ENCODE results near the gene SLC37A1. TPM values are rescaled to one million over a fixed set of nuclear protein-coding genes. Genes with fewer than 3 reads are reported as not detected.
A peak's percentile ranks its signal among the peaks of the same experiment; 100 is the strongest.

The SLC37A1 gene
- total RNA-seq, 2 experiments from 2014 or later = 18.2 to 19.3 TPM

DNA sequence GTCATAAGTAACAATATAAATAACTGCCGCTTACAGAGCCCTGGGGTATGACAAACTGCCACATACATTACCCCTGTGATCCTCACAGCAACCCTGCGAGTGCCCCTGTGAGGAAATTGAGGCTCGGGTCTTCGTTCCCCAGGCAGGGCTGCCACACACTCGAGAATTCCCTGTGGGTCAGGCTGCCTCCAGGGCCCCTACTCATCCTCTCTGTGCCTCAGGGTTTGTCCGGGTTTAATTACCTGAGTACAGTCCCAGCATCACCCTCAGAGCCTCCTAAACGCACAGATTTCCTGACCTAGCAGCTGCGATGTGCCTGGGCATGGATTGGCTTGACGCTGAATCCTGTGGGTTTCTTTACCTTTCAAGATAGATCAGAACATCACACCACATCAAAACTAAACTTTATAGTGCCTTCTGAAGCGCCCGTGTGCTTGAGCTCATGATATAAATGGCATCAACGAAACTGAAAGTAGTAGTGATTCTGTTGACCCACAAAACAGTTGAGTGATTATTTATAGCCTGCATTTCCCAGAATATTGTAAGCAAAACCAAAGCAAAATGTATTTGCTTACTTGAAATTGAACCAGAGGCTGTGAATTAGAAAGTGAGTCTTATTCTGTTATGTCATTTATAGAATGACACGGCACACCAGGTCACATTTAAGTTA, 14.0 kb downstream of the SLC37A1 start:
- POLR2A ChIA-PET = interaction anchor here (0.7 to 2.2 kb wide), 8 partner anchors 14 to 329 kb away, joined by 3 to 13 read pairs (median 4); partner anchors contain the start of genes SLC37A1 and UBASH3A
- DNase-seq (peak; percentile 78), ATAC-seq (peak; percentile 91)
- Mint-ChIP-seq H3K4me1 (peaks cover 60% of the 10 kb centered on the region), H3K4me3 (peak overlapping the region; percentile 47), H3K36me3 (ENCODE audit: low read depth) (peaks cover 45% of the 10 kb centered on the region), H3K27ac (peak overlapping the region; percentile 86), H3K9me3 (ENCODE audit: low read depth) (no peaks in the 10 kb centered on the region), H3K27me3 (no peaks in the 10 kb centered on the region)
- intact Hi-C loops (cut with DNase I, micrococcal nuclease) = loop anchor here (1.0 to 10.0 kb wide), 13 partner anchors 13 to 525 kb away; partner anchors contain the start of gene RSPH1 (in 1 of the 2)
- CTCF ChIA-PET = interaction anchor here (0.7 to 1.6 kb wide), 12 partner anchors 9 to 522 kb away, joined by 3 to 4 read pairs (median 3); no protein-coding TSS in a partner anchor

DNA sequence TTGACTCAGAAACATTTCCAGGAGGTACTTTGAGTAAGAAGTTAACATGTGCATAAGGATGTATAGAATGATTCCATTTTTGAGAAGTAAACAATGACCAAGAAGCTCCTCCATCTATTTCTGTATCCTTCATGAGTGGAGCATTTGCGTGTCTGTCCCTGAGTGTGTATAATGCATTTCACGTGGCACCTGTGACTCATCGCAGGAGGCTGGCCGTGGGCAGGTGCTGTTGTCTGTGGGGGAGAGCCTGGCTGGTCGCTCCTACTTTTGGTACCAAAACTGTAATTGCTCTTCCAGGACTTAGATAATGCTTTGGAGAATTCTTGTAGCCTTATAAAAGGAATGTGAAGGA, 16.5 kb downstream of the SLC37A1 start:
- H3K9me3 Mint-ChIP-seq (ENCODE audit: low read depth) = no peaks in the 10 kb centered on the region
- ChIA-PET CTCF (no interaction called here), POLR2A (no interaction called here)
- H3K27me3 Mint-ChIP-seq = no peaks in the 10 kb centered on the region
- intact Hi-C loops (cut with DNase I, micrococcal nuclease) = no loop called here
- H3K4me1 Mint-ChIP-seq = peaks cover 60% of the 10 kb centered on the region
- H3K36me3 Mint-ChIP-seq (ENCODE audit: low read depth) = peaks cover 39% of the 10 kb centered on the region
- H3K4me3 Mint-ChIP-seq = no peak overlapping the region
- H3K27ac Mint-ChIP-seq = no peak overlapping the region
- ATAC-seq (no peak), DNase-seq (peak; percentile 50)

DNA sequence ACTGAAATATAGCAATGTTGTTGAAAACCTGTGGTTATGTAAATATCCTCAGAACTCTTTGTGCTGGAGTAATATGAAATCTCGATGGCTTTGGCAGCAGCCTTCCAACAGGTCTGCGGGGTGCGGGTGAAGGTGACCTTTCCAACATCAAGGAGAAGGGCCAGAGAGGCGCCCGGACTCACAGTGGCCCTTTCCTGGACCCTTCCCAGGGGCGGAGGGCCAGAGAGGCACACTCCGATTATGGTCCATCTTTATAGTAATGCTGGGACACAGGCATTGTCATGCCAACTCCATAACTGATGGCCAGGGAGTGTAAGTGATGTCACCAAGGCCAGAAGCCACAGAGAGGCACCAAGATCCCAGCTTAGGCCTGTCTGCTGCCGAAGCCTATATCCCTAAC, 18.1 kb downstream of the SLC37A1 start:
- no peak overlapping the region for H3K27ac Mint-ChIP-seq
- DNase-seq (no peak), ATAC-seq (no peak)
- H3K27me3 Mint-ChIP-seq = no peaks in the 10 kb centered on the region
- peaks cover 43% of the 10 kb centered on the region for H3K4me1 Mint-ChIP-seq
- H3K9me3 Mint-ChIP-seq (ENCODE audit: low read depth) = no peaks in the 10 kb centered on the region
- intact Hi-C loops (cut with DNase I, micrococcal nuclease) = no loop called here
- H3K36me3 Mint-ChIP-seq (ENCODE audit: low read depth) = peaks cover 34% of the 10 kb centered on the region
- CTCF ChIA-PET = no interaction called here
- POLR2A ChIA-PET = no interaction called here
- H3K4me3 Mint-ChIP-seq = no peak overlapping the region

DNA sequence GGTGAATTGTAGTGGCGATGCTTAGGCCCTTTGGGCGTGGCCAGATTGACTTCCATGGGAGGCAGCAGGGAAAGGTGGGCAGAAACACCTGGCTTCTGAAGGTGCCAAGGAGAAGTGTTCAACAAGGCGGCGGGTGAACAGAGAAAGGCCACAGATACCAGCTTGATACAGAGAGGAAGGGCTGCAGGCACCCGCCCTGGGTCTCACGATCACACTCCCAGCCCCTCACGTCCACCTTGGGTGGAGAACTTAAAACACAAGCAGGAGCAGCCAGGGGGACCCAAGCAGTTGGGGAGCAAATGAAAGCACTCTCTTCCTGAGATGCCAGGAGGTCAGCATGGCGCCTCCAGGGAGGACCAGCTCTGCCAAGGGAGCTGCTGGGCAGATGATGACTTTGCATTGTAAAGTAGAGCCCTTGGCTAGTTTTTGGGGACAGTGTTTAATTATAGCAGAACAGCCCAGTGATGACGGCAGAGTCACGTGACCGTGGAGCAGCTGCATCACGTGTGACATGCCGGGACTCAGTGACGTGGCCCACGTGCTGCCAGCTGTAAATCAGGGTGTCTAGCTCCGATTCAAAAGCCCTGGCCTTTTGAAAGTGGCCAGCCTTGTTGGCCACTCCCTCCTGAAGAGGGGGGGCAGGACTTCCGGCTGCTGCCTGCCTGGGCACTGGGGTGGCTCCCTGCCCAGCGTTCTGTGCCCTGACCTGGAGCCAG, 19.0 kb downstream of the SLC37A1 start:
- H3K27me3 Mint-ChIP-seq = no peaks in the 10 kb centered on the region
- intact Hi-C loops (cut with DNase I, micrococcal nuclease) = no loop called here
- ATAC-seq = no peak
- peaks cover 29% of the 10 kb centered on the region for H3K36me3 Mint-ChIP-seq (ENCODE audit: low read depth)
- H3K27ac Mint-ChIP-seq = peak overlapping the region; percentile 47
- peaks cover 35% of the 10 kb centered on the region for H3K4me1 Mint-ChIP-seq
- ChIA-PET CTCF (interaction anchor here (0.6 kb wide), 2 partner anchors 82 to 139 kb away, joined by 3 read pairs; no protein-coding TSS in a partner anchor), POLR2A (no interaction called here)
- no peak overlapping the region for H3K4me3 Mint-ChIP-seq
- H3K9me3 Mint-ChIP-seq (ENCODE audit: low read depth) = no peaks in the 10 kb centered on the region
- no peak for DNase-seq

DNA sequence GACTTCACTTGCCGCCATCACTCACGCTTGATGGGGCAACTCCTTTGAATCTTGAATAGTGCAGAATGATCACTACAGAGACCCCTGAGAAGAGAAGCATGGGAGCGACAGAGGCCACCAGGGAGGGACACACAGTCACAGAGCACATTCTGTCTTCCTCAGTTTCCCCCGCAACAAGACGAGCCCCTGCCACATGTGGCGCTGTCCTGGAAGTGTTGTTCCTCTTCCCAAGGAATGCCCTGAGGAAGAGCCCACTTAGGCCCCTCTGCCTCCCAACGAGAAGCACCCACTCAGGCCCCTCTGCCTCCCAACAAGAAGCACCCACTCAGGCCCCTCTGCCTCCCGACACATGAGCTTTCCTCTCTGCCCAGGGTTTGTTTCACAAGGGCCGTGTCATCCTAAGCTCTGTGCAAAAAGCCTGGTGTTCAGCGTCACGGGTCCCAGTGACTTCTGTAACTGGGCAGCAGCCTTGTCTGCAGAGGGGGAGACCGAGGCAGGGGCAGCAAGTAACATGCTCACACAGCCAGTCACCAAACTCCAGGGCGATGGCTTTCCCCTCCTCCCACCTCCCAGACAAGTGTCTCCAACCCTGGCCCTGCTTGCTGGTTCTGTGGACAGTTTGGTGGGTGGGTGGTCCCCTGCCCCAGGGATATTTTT, 19.8 kb downstream of the SLC37A1 start:
- ATAC-seq = no peak
- ChIA-PET POLR2A (no interaction called here), CTCF (interaction anchor here (0.6 to 0.9 kb wide), 2 partner anchors 140 to 146 kb away, joined by 3 to 5 read pairs; no protein-coding TSS in a partner anchor)
- Mint-ChIP-seq H3K4me3 (no peak overlapping the region), H3K4me1 (peaks cover 28% of the 10 kb centered on the region), H3K36me3 (ENCODE audit: low read depth) (peaks cover 27% of the 10 kb centered on the region), H3K9me3 (ENCODE audit: low read depth) (no peaks in the 10 kb centered on the region), H3K27me3 (no peaks in the 10 kb centered on the region), H3K27ac (no peak overlapping the region)
- no peak for DNase-seq
- intact Hi-C loops (cut with DNase I, micrococcal nuclease) = no loop called here

DNA sequence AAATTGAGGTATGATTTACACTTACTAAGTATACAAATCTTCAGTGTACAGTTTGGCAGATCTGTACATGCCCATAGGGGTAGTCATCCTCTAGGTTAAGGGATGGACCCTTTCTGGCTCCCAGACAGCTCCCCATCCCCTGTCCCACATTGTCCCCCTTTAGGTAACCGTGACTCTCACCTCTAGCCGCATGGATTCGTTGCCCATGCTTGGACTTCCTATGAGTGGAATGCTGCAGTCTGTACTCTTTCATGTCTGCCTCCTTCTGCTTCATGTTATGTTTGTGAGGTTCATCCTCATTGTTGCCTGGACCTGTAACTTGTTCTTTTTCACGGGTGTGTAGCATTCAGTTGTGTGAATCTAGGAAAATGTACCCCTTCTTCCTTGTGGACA, 20.3 kb downstream of the SLC37A1 start:
- no peak for DNase-seq
- intact Hi-C loops (cut with DNase I, micrococcal nuclease) = no loop called here
- no peak for ATAC-seq
- H3K27me3 Mint-ChIP-seq = no peaks in the 10 kb centered on the region
- H3K36me3 Mint-ChIP-seq (ENCODE audit: low read depth) = peaks cover 27% of the 10 kb centered on the region
- no peaks in the 10 kb centered on the region for H3K9me3 Mint-ChIP-seq (ENCODE audit: low read depth)
- H3K27ac Mint-ChIP-seq = peak overlapping the region; percentile 7
- peak overlapping the region; percentile 27 for H3K4me3 Mint-ChIP-seq
- POLR2A ChIA-PET = no interaction called here
- peaks cover 28% of the 10 kb centered on the region for H3K4me1 Mint-ChIP-seq
- CTCF ChIA-PET = interaction anchor here (0.9 kb wide), 1 partner anchor 145 kb away, joined by 5 read pairs; no protein-coding TSS in a partner anchor

DNA sequence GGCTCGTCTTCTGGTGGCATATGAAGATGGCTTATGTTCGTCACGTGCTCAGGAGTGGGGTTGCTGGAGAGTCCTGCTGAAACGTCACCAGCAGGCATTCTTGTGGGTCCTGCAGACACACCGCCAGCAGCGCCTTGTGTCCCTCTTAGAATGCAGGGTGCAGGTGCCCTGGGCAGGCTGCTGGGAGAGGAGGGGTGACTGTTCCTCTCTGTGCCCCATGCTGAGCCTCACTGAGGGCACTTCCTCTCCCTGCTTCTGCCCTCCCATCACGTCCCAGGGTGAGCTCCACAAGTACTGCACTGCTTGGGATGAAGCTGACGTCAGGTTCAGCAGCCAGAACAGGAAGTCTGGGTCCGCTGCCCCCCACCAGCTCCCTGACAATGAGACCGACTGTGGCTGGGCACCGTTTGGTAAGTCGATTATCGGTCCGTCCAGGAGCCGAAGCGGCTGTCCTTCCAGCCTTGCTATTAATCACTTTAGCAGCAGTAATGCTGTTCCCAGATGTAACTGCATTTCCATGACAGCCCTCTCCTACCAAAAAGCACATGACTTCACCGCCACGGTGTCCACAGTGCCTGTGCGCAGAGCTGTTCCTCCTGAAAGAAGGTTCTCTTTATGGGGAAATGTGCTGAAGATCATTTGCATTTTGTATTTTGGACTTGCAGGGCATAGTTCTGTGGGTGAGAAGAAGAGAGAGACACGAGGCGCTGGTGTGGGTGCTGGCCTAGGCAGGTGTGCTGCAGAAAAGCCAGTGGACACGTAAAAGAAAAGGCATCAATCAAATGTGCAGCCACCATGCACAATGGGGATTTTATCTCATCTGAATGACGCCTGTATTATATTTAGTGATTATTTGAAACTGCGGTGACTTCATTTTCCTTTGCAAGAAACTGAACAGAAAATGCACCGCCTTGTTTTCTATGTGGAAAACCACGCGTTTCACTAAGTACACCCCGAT, 21.0 kb downstream of the SLC37A1 start:
- intact Hi-C loops (cut with DNase I, micrococcal nuclease) = no loop called here
- H3K27ac Mint-ChIP-seq = peak overlapping the region; percentile 7
- POLR2A ChIA-PET = no interaction called here
- ATAC-seq (peak; percentile 37), DNase-seq (no peak)
- H3K27me3 Mint-ChIP-seq = no peaks in the 10 kb centered on the region
- peaks cover 21% of the 10 kb centered on the region for H3K4me1 Mint-ChIP-seq
- no peaks in the 10 kb centered on the region for H3K9me3 Mint-ChIP-seq (ENCODE audit: low read depth)
- CTCF ChIA-PET = interaction anchor here (0.9 kb wide), 1 partner anchor 145 kb away, joined by 5 read pairs; no protein-coding TSS in a partner anchor
- H3K4me3 Mint-ChIP-seq = peak overlapping the region; percentile 27
- peaks cover 26% of the 10 kb centered on the region for H3K36me3 Mint-ChIP-seq (ENCODE audit: low read depth)

DNA sequence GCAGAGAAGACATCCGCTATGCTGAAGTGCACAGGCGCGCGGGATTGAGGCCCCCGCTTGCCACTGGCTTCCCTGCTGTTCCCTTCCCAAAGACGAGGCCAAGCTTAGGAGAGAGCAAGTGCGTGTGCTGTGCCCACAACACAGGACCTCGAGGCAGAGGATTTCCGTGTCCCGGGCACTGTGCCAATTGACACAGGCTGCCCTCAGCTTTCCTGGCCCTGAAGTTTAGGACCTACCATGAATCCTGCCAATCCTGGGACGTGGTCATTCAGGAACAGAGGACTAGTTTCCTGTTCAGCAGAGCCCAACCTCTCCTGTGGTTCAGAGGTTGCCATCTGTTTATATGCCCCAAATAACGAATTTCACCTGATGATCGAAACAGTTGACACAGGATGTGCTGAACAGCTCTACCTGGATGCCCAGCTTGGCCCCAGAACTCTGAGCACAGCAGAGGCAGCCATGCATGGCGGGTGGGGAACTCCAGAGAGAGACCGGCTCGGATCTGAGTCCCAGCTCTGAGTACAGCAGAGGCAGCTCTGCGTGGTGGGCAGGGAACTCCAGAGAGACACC, 22.0 kb downstream of the SLC37A1 start:
- no peak overlapping the region for H3K27ac Mint-ChIP-seq
- H3K4me3 Mint-ChIP-seq = no peak overlapping the region
- DNase-seq = no peak
- H3K4me1 Mint-ChIP-seq = peaks cover 11% of the 10 kb centered on the region
- H3K27me3 Mint-ChIP-seq = no peaks in the 10 kb centered on the region
- ChIA-PET CTCF (interaction anchor here (1.2 to 1.5 kb wide), 2 partner anchors 8 to 163 kb away, joined by 3 read pairs; no protein-coding TSS in a partner anchor), POLR2A (no interaction called here)
- no peaks in the 10 kb centered on the region for H3K9me3 Mint-ChIP-seq (ENCODE audit: low read depth)
- H3K36me3 Mint-ChIP-seq (ENCODE audit: low read depth) = peaks cover 19% of the 10 kb centered on the region
- no peak for ATAC-seq
- intact Hi-C loops (cut with DNase I, micrococcal nuclease) = no loop called here

DNA sequence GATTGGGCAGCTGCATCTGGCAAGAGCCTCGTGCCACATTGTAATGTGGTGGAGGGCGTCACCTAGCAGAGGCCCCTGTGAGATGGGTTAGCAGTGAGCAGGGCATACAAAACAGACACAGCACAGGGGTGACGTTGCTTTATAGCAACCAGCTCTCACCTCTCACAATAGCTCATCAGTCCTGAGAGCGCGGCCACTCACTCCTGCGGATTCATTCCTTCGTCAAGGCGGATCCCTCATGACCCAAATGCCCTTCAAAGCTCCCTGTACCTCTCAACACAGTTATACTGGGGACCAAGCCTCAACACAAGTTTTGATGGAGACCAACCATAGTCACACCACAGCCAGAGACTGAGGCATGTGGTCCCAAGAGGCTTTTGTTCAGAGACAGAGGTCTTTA, 22.9 kb downstream of the SLC37A1 start:
- Mint-ChIP-seq H3K9me3 (ENCODE audit: low read depth) (no peaks in the 10 kb centered on the region), H3K4me3 (no peak overlapping the region), H3K27me3 (no peaks in the 10 kb centered on the region), H3K36me3 (ENCODE audit: low read depth) (peaks cover 19% of the 10 kb centered on the region), H3K4me1 (peaks cover 11% of the 10 kb centered on the region), H3K27ac (no peak overlapping the region)
- no peak for DNase-seq
- intact Hi-C loops (cut with DNase I, micrococcal nuclease) = no loop called here
- ATAC-seq = no peak
- ChIA-PET CTCF (interaction anchor here (0.9 to 1.8 kb wide), 6 partner anchors 8 to 226 kb away, joined by 3 to 5 read pairs (median 4); no protein-coding TSS in a partner anchor), POLR2A (no interaction called here)

DNA sequence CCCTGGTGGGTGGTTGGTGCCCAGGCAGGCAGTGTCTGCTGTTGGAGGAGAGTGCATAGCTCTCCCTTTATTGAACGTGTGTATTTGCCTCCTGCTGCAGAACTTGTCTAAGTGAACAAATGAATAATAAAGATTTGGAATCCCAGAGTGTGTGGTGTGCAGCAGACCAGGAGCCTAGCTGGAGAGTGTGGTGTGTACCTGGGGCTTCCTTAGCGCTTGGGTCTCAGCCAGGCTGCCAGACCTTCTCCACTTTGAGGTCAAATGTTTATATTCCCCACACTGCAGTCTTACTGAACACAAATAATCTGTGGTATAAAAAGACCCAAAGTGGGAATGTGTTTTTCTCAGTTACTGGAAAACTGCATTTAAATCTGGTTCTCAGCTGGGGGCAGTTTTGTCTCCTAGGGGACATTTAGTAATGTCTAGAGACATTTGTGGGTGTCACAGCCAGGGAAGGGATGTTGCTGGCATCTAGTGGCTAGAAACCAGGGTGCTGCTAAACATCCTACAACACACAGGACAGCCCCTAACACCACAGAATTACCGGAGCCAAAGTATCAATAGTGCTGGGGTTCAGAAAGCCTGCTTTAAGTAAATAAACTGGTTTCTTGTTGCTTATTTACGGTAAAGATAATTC, 23.6 kb downstream of the SLC37A1 start:
- intact Hi-C loops (cut with DNase I, micrococcal nuclease) = loop anchor here in 1 of 2 experiments (1.0 kb wide), 1 partner anchor 87 kb away; no protein-coding TSS in a partner anchor
- CTCF ChIA-PET = interaction anchor here (0.6 to 1.8 kb wide), 7 partner anchors 9 to 227 kb away, joined by 3 to 5 read pairs (median 4); no protein-coding TSS in a partner anchor
- peaks cover 11% of the 10 kb centered on the region for H3K4me1 Mint-ChIP-seq
- POLR2A ChIA-PET = no interaction called here
- H3K36me3 Mint-ChIP-seq (ENCODE audit: low read depth) = peaks cover 19% of the 10 kb centered on the region
- ATAC-seq (peak; percentile 77), DNase-seq (peak; percentile 49)
- H3K27ac Mint-ChIP-seq = no peak overlapping the region
- no peaks in the 10 kb centered on the region for H3K9me3 Mint-ChIP-seq (ENCODE audit: low read depth)
- H3K4me3 Mint-ChIP-seq = no peak overlapping the region
- H3K27me3 Mint-ChIP-seq = no peaks in the 10 kb centered on the region

All from activated CD4-positive, alpha-beta T cell treated with anti-CD3 and anti-CD28 coated beads for 36 hours (primary cell).